Esophagus squamous epithelium (tissue), 4 donors: ENCODE data around the gene SNCB.

Experiments
- CTCF ChIP-seq, 6 experiments: fragments of 450-650 bp in 4 of 6; fragments of 200-600 bp in 2 of 6; sonication (generic) in 2 of 6; IDR thresholded peaks; one replicate each; pipeline ENCODE4 v1.5.1; 2016 to 2019; ENCODE audit warnings: antibody characterized with exemption in 6 of 6, mild to moderate bottlenecking in 4 of 6, moderate library complexity in 4 of 6
- POLR2A ChIP-seq, 4 donors: fragments of 450-650 bp; IDR thresholded peaks; one replicate each; pipeline ENCODE4 v1.6.1; 2017; ENCODE audit warnings: antibody characterized with exemption in 4 of 4, mild to moderate bottlenecking in 4 of 4, moderate library complexity in 3 of 4

DNA sequence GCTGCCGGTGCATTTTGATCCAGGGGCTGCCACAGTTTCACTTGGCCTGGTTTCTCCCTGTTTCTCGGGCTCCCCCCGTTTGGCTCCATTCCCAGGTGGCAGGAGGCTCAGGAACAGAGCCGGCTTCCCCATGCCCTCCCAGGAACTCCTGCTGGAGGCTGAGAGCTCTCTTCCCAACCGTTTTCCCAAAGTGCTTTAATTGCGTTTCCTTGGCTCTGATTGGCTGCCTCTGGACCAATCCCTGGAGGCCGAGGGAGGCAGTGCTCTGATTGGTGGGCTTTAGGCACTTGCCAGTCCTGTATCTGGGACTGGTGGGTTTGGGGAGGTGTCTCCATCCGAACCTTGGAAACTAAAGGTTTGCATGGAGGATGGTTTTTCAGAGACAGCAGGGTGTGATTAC is 21.8 kb upstream of the SNCB start:
- TF ChIP-seq CTCF (IDR thresholded peaks at IDR 0.05): no peak
- no peak for TF ChIP-seq POLR2A (IDR thresholded peaks at IDR 0.05)
